IMR-90 (cell line): Measurements from ENCODE around the gene CELSR1. TPM values are rescaled to one million over a fixed set of nuclear protein-coding genes. Genes with fewer than 3 reads are reported as not detected.

Experiments used
- ATAC-seq: fragments of 200-7000 bp; cut with Tn5 transposase; 2 replicates; pipeline ENCODE4 v1.9.1; 2020; ENCODE audit warnings: low read depth, mild to moderate bottlenecking, moderate library complexity
- BruUV-seq: library from RNA; stranded (reverse); fragments of 400-500 nt; replicated peaks from 2 replicates; lab custom pipeline; 2021; lab: Mats Ljungman, UMichigan
- CTCF ChIA-PET: fragments of 300-600 bp; formaldehyde crosslinking; extraction: SDS; loops from one replicate; lab custom pipeline; 2021; ENCODE audit warnings: antibody characterized with exemption; lab: Yijun Ruan, JAX
- POLR2A ChIA-PET: fragments of 300-600 bp; sonication (Branson Sonifier 250); formaldehyde crosslinking; loops from one replicate; lab custom pipeline; 2022; ENCODE audit warnings: antibody characterized with exemption; ENCODE audit not compliant: unreplicated experiment; lab: Charles Lee
- DNase-seq: peaks from one replicate; pipeline ENCODE4 v3.0.0; 2013
- H2AFZ ChIP-seq: replicated peaks from 2 replicates; pipeline ENCODE3; 2013; ENCODE audit warnings: low read length, mild to moderate bottlenecking; ENCODE audit not compliant: poor library complexity
- H2AK5ac ChIP-seq: 2 replicates; pipeline ENCODE4 v1.6.1; 2013; ENCODE audit warnings: low read depth, low read length, inconsistent platforms
- H2AK9ac ChIP-seq: replicated peaks from 2 replicates; pipeline ENCODE3; 2013; ENCODE audit warnings: mild to moderate bottlenecking, low read depth, low read length, moderate library complexity; ENCODE audit not compliant: poor library complexity
- H2BK120ac ChIP-seq: 2 replicates; pipeline ENCODE4 v1.6.1; 2013; ENCODE audit warnings: low read depth, low read length, inconsistent platforms
- H2BK15ac ChIP-seq: 3 replicates; pipeline ENCODE4 v1.6.1; 2013; ENCODE audit warnings: low read depth, low read length, inconsistent platforms
- H2BK20ac ChIP-seq: 2 replicates; pipeline ENCODE4 v1.6.1; 2013; ENCODE audit warnings: low read depth, mild to moderate bottlenecking, inconsistent platforms, low read length, moderate library complexity
- H2BK5ac ChIP-seq: 2 replicates; pipeline ENCODE4 v1.6.1; 2013; ENCODE audit warnings: mild to moderate bottlenecking, low read depth, low read length, inconsistent platforms; ENCODE audit not compliant: poor library complexity, severe bottlenecking
- H3K14ac ChIP-seq: replicated peaks from 2 replicates; pipeline ENCODE4 v1.6.1; 2013; ENCODE audit warnings: low read depth, low read length, inconsistent platforms
- H3K18ac ChIP-seq: 2 replicates; pipeline ENCODE4 v1.6.1; 2013; ENCODE audit warnings: low read depth, low read length, control low read depth
- H3K23ac ChIP-seq: 2 replicates; pipeline ENCODE4 v1.6.1; 2013; ENCODE audit warnings: low read depth, low read length, inconsistent platforms
- H3K27ac ChIP-seq: 2 replicates; pipeline ENCODE4 v1.5.1; 2013; ENCODE audit warnings: mild to moderate bottlenecking, control low read depth, low read length; ENCODE audit not compliant: insufficient read depth
- H3K27me3 ChIP-seq: 2 replicates; pipeline ENCODE4 v1.6.1; 2013; ENCODE audit warnings: low read length; ENCODE audit not compliant: control insufficient read depth, insufficient read depth
- H3K36me3 ChIP-seq: 2 replicates; pipeline ENCODE4 v1.6.1; 2013; ENCODE audit warnings: low read length, mixed read lengths; ENCODE audit not compliant: control insufficient read depth, insufficient read depth
- H3K4ac ChIP-seq: 2 replicates; pipeline ENCODE4 v1.6.1; 2013; ENCODE audit warnings: low read depth, low read length, inconsistent platforms
- H3K4me1 ChIP-seq: 2 replicates; pipeline ENCODE4 v1.6.1; 2013; ENCODE audit warnings: low read length, mixed read lengths; ENCODE audit not compliant: control insufficient read depth, insufficient read depth
- H3K4me2 ChIP-seq: 2 replicates; pipeline ENCODE4 v1.6.1; 2013; ENCODE audit warnings: low read depth, mild to moderate bottlenecking, control low read depth, low read length, moderate library complexity
- H3K4me3 ChIP-seq: 2 replicates; pipeline ENCODE4 v1.5.1; 2013; ENCODE audit warnings: low read depth, mild to moderate bottlenecking, control low read depth, low read length, moderate library complexity; ENCODE audit not compliant: insufficient read depth
- H3K56ac ChIP-seq: 2 replicates; pipeline ENCODE4 v1.6.1; 2013; ENCODE audit warnings: low read length, inconsistent platforms; ENCODE audit not compliant: insufficient read depth; ENCODE audit errors: extremely low read depth
- H3K79me1 ChIP-seq, 2 experiments: 2 replicates each; pipeline ENCODE4 v1.6.1; 2013; ENCODE audit warnings: low read length in 2 of 2, inconsistent platforms in 1 of 2, low read depth in 1 of 2
- H3K9ac ChIP-seq: 2 replicates; pipeline ENCODE4 v1.6.1; 2013; ENCODE audit warnings: low read depth, low read length, control low read depth
- H3K9me1 ChIP-seq: 2 replicates; pipeline ENCODE4 v1.6.1; 2013; ENCODE audit warnings: low read length, inconsistent platforms; ENCODE audit not compliant: insufficient read depth
- H3K9me3 ChIP-seq: 2 replicates; pipeline ENCODE4 v1.6.1; 2013; ENCODE audit warnings: low read length; ENCODE audit not compliant: control insufficient read depth, insufficient read depth
- H4K20me1 ChIP-seq: 2 replicates; pipeline ENCODE4 v1.6.1; 2013; ENCODE audit warnings: low read length, inconsistent platforms; ENCODE audit not compliant: insufficient read depth
- H4K5ac ChIP-seq: 2 replicates; pipeline ENCODE4 v1.6.1; 2013; ENCODE audit warnings: mild to moderate bottlenecking, low read depth, low read length, control low read depth
- H4K8ac ChIP-seq, 2 experiments: 2 replicates each; pipeline ENCODE4 v1.6.1; 2013; ENCODE audit warnings: low read depth in 2 of 2, low read length in 2 of 2, control low read depth in 1 of 2, inconsistent platforms in 1 of 2
- H4K91ac ChIP-seq: 2 replicates; pipeline ENCODE4 v1.6.1; 2013; ENCODE audit warnings: low read depth, low read length, inconsistent platforms; ENCODE audit not compliant: insufficient read depth
- CEBPB ChIP-seq: IDR thresholded peaks from 2 replicates; pipeline ENCODE4 v1.6.1; 2012; ENCODE audit warnings: low read depth, low read length, improper control_type of control experiment
- CHD1 ChIP-seq: IDR thresholded peaks from 2 replicates; pipeline ENCODE4 v1.6.1; 2012; ENCODE audit warnings: low read depth, low read length, improper control_type of control experiment
- CTCF ChIP-seq: conservative IDR thresholded peaks from 2 replicates; pipeline ENCODE4 v1.5.1; 2012; ENCODE audit warnings: mild to moderate bottlenecking, low read depth, low read length, improper control_type of control experiment
- ELK1 ChIP-seq: fragments of 150-350 bp; IDR thresholded peaks from 2 replicates; pipeline ENCODE4 v1.6.1; 2016; ENCODE audit warnings: low read depth, mild to moderate bottlenecking, low read length, moderate library complexity, borderline replicate concordance
- MAFK ChIP-seq: IDR thresholded peaks from 2 replicates; pipeline ENCODE4 v1.6.1; 2012; ENCODE audit warnings: low read depth, low read length, improper control_type of control experiment
- MAZ ChIP-seq: IDR thresholded peaks from 2 replicates; pipeline ENCODE4 v1.6.1; 2012; ENCODE audit warnings: low read depth, mild to moderate bottlenecking, low read length, improper control_type of control experiment, moderate library complexity, borderline replicate concordance
- MXI1 ChIP-seq: IDR thresholded peaks from 2 replicates; pipeline ENCODE4 v1.6.1; 2012; ENCODE audit warnings: low read depth, mild to moderate bottlenecking, low read length, moderate library complexity, borderline replicate concordance
- NFE2L2 ChIP-seq: fragments of 150-350 bp; IDR thresholded peaks from 2 replicates; pipeline ENCODE4 v1.6.1; 2016; ENCODE audit warnings: low read depth, mild to moderate bottlenecking, low read length
- POLR2A ChIP-seq: IDR thresholded peaks from 2 replicates; pipeline ENCODE4 v1.6.1; 2012; ENCODE audit warnings: mild to moderate bottlenecking, low read depth, low read length
- RFX5 ChIP-seq: IDR thresholded peaks from 2 replicates; pipeline ENCODE4 v1.8.0; 2012; ENCODE audit warnings: low read depth, mild to moderate bottlenecking, low read length, moderate library complexity
- SMC3 ChIP-seq: fragments of 150-350 bp; IDR thresholded peaks from 2 replicates; pipeline ENCODE4 v1.6.1; 2016; ENCODE audit warnings: low read depth, mild to moderate bottlenecking, antibody characterized with exemption, low read length, moderate library complexity
- USF2 ChIP-seq: fragments of 150-350 bp; IDR thresholded peaks from 2 replicates; pipeline ENCODE4 v1.6.1; 2017; ENCODE audit warnings: mild to moderate bottlenecking, antibody characterized with exemption, low read length, low read depth
- WGBS, 2 experiments: methylation state at CpG; one replicate each; pipeline versions ENCODE4 v1.1.5 to v1.1.7; 2013; ENCODE audit warnings: missing lambda C conversion rate in 2 of 2; ENCODE audit not compliant: insufficient read length in 1 of 2; ENCODE audit errors: extremely low coverage in 2 of 2; 5-methylcytosine and 5-hydroxymethylcytosine counted together
- dilution Hi-C: fragments of 300-500 bp; cut with HindIII; formaldehyde crosslinking; loops from one replicate; pipeline ENCODE4 v1.14.3; 2018; ENCODE audit warnings: low sequenced_read_pairs; ENCODE audit not compliant: unreplicated experiment
- in situ Hi-C: fragments of 300-500 bp; cut with MboI; formaldehyde crosslinking; loops from 3 replicates; pipeline ENCODE4 v1.14.3; 2019; ENCODE audit warnings: low sequenced_read_pairs, inconsistent platforms, mixed read lengths
- intact Hi-C: fragments of 100-400 bp; cut with micrococcal nuclease; formaldehyde crosslinking; loops from 2 replicates; pipeline ENCODE4 v1.10.0; 2022
- polyA plus RNA-seq, 3 experiments: library from polyadenylated mRNA; depleted of rRNA; stranded (reverse); fragments of >200 nt; gene quantifications; 2 replicates each; pipeline ENCODE4 v1.2.3, GENCODE V29; 2012; ENCODE audit warnings: low replicate concordance in 1 of 3
- total RNA-seq: library from RNA; depleted of rRNA; stranded (reverse); fragments of >200 nt; gene quantifications from 2 replicates; pipeline ENCODE4 v1.2.3, GENCODE V29; 2012

CELSR1 gene
- total and polyA plus RNA-seq, 2 of the 4 experiments (the other 2 are of a cell fraction), result 0.36 to 0.82 TPM

GRCh38 chr22:46319319-46319718, 218.1 kb downstream of the CELSR1 start:
- Histone ChIP-seq H4K91ac (no peak overlapping the region), H2BK120ac (no peak overlapping the region), H3K4me1 (no peaks in the 10 kb centered on the region), H3K9me3 (no peaks in the 10 kb centered on the region), H2BK15ac (no peak overlapping the region), H2BK20ac (no peak overlapping the region), H3K14ac (no peak overlapping the region), H2AK5ac (no peak overlapping the region), H3K56ac (no peak overlapping the region), H3K36me3 (peaks cover 20% of the 10 kb centered on the region), H2AK9ac (peak overlapping the region; percentile 23), H3K79me1 (peaks cover 27 to 47% of the 10 kb centered on the region in 2 experiments), H4K8ac (no peak overlapping the region), H2BK5ac (no peak overlapping the region), H3K18ac (no peak overlapping the region), H2AFZ (peak overlapping the region; percentile 48), H3K4me3 (no peak overlapping the region), H3K27ac (no peak overlapping the region), H4K5ac (no peak overlapping the region), H3K4me2 (no peak overlapping the region), H3K23ac (no peak overlapping the region), H3K9me1 (no peaks in the 10 kb centered on the region; the same call in 1 of the 2 replicates), H4K20me1 (no peaks in the 10 kb centered on the region; the same call in 1 of the 2 replicates), H3K4ac (no peak overlapping the region), H3K9ac (no peak overlapping the region), H3K27me3 (no peaks in the 10 kb centered on the region)
- TF ChIP-seq MAZ (no peak), ELK1 (no peak), CEBPB (no peak), POLR2A (no peak), USF2 (no peak), CTCF (no peak), NFE2L2 (no peak), RFX5 (no peak), MXI1 (no peak), SMC3 (no peak), MAFK (no peak), CHD1 (no peak)
- WGBS, 2 experiments, result 88% methylated on average over 10 of the region's 10 CpGs; no CpG with 5 or more reads in 1 of the 2 experiments
- in situ Hi-C loops (no loop called here), dilution Hi-C loops (no loop called here), intact Hi-C loops (no loop called here)
- POLR2A ChIA-PET, result no interaction called here
- DNase-seq, result no peak
- CTCF ChIA-PET, result no interaction called here
- BruUV-seq, result no TSS peak
- ATAC-seq, result no peak
